HCT116 (cell line): ENCODE measurements around the gene EIF4G3. TPM values are rescaled to one million over a fixed set of nuclear protein-coding genes. Genes with fewer than 3 reads are reported as not detected.

Source experiments
- ATAC-seq: fragments of 200-7000 bp; cut with Tn5 transposase; 2 replicates; pipeline ENCODE4 v1.9.1; 2020; ENCODE audit warnings: mild to moderate bottlenecking, moderate library complexity
- BruUV-seq: library from RNA; stranded (reverse); fragments of 400-500 nt; replicated peaks from 2 replicates; lab custom pipeline; 2021; lab: Mats Ljungman, UMichigan
- CTCF ChIA-PET: fragments of 300-600 bp; sonication (Branson Sonifier 250); formaldehyde crosslinking; loops from one replicate; lab custom pipeline; 2021; ENCODE audit warnings: antibody characterized with exemption; lab: Charles Lee
- POLR2A ChIA-PET: fragments of 300-600, 350-600 bp; sonication (Branson Sonifier 250); formaldehyde crosslinking; loops from one replicate; lab custom pipeline; 2021; ENCODE audit warnings: antibody characterized with exemption; lab: Charles Lee
- RAD21 ChIA-PET, 2 experiments: fragments of 300-600 bp; sonication (Branson Sonifier 250); formaldehyde crosslinking; loops; one replicate each; lab custom pipeline; 2023; ENCODE audit warnings: low total read pairs in 2 of 2; ENCODE audit not compliant: uncharacterized antibody in 2 of 2, unreplicated experiment in 2 of 2, low non-redundant PET in 1 of 2; lab: Charles Lee
- DNase-seq: peaks from one replicate; pipeline ENCODE4 v3.0.0-alpha.2; 2010; ENCODE audit warnings: low read depth, low spot score
- H2AFZ ChIP-seq: fragments of 200-600 bp; shearing (Covaris generic), sonication (generic); 2 replicates; pipeline ENCODE4 v1.6.1; 2017; ENCODE audit warnings: low read depth, mixed run types, mixed read lengths, antibody characterized with exemption, low read length; ENCODE audit not compliant: poor library complexity, severe bottlenecking
- H3K27ac ChIP-seq: 2 replicates; pipeline ENCODE4 v1.5.1; 2012; ENCODE audit warnings: low read depth, low read length
- H3K27me3 ChIP-seq: fragments of 200-600 bp; sonication (generic); 2 replicates; pipeline ENCODE4 v1.6.1; 2016; ENCODE audit warnings: mixed run types, low read length, mixed read lengths; ENCODE audit not compliant: insufficient read depth
- H3K36me3 ChIP-seq, 2 experiments: fragments of 200-500 bp in 1 of 2; fragments of 200-600 bp in 1 of 2; sonication (Bioruptor generic) in 1 of 2; sonication (generic) in 1 of 2; 2 replicates each; pipeline versions ENCODE4 v1.5.1 to v1.6.1; 2014 to 2016; ENCODE audit warnings: low read length in 2 of 2, inconsistent platforms in 1 of 2, mixed read lengths in 1 of 2, mixed run types in 1 of 2; ENCODE audit not compliant: insufficient read depth in 2 of 2, control insufficient read depth in 1 of 2
- H3K4me1 ChIP-seq, 2 experiments: fragments of 200-600 bp in 1 of 2; sonication (generic) in 1 of 2; 2 replicates each; pipeline versions ENCODE4 v1.5.1 to v1.6.1; 2012 to 2017; ENCODE audit warnings: low read length in 2 of 2, inconsistent platforms in 1 of 2, mild to moderate bottlenecking in 1 of 2, mixed read lengths in 1 of 2, mixed run types in 1 of 2, moderate library complexity in 1 of 2; ENCODE audit not compliant: insufficient read depth in 2 of 2, control insufficient read depth in 1 of 2
- H3K4me2 ChIP-seq: fragments of 200-600 bp; sonication (generic); 2 replicates; pipeline ENCODE4 v1.6.1; 2017; ENCODE audit warnings: mixed run types, low read length, mixed read lengths
- H3K4me3 ChIP-seq, 2 experiments: fragments of 200-600 bp in 1 of 2; sonication (generic) in 1 of 2; replicated peaks in 1 of 2; 2 replicates each; pipeline ENCODE4 v1.5.1; 2011 to 2016; ENCODE audit warnings: low read length in 2 of 2, control low read depth in 1 of 2, low read depth in 1 of 2, mild to moderate bottlenecking in 1 of 2, mixed read lengths in 1 of 2, mixed run types in 1 of 2
- H3K79me2 ChIP-seq: fragments of 200-600 bp; sonication (generic); 2 replicates; pipeline ENCODE4 v1.6.1; 2017; ENCODE audit warnings: mild to moderate bottlenecking, mixed run types, low read length, moderate library complexity, mixed read lengths; ENCODE audit not compliant: insufficient read depth
- H3K9ac ChIP-seq: fragments of 200-600 bp; sonication (generic); 2 replicates; pipeline ENCODE4 v1.6.1; 2016; ENCODE audit warnings: low read length, mixed read lengths
- H3K9me2 ChIP-seq: fragments of 200-600 bp; sonication (generic), shearing (Covaris generic); 2 replicates; pipeline ENCODE4 v1.6.1; 2017; ENCODE audit warnings: mixed run types, mild to moderate bottlenecking, moderate library complexity; ENCODE audit not compliant: insufficient read depth
- H3K9me3 ChIP-seq, 2 experiments: fragments of 200-500 bp in 1 of 2; fragments of 200-600 bp in 1 of 2; sonication (Bioruptor generic) in 1 of 2; sonication (generic) in 1 of 2; 2 replicates each; pipeline ENCODE4 v1.6.1; 2014 to 2017; ENCODE audit warnings: low read length in 2 of 2, mixed read lengths in 2 of 2, inconsistent platforms in 1 of 2, low read depth in 1 of 2, mild to moderate bottlenecking in 1 of 2, mixed run types in 1 of 2, moderate library complexity in 1 of 2; ENCODE audit not compliant: control insufficient read depth in 1 of 2, insufficient read depth in 1 of 2
- H4K20me1 ChIP-seq: fragments of 200-600 bp; sonication (generic), shearing (Covaris generic); 2 replicates; pipeline ENCODE4 v1.6.1; 2017; ENCODE audit warnings: mixed run types, mild to moderate bottlenecking, moderate library complexity; ENCODE audit not compliant: insufficient read depth
- CBX3 ChIP-seq: IDR thresholded peaks from 2 replicates; pipeline ENCODE4 v1.6.1; 2012; ENCODE audit warnings: low read depth
- CEBPB ChIP-seq: IDR thresholded peaks from 2 replicates; pipeline ENCODE4 v1.6.1; 2012; ENCODE audit warnings: low read depth
- EZH2phosphoT487 ChIP-seq: fragments of 200-600 bp; IDR thresholded peaks from 2 replicates; pipeline ENCODE4 v1.6.1; 2018; ENCODE audit warnings: antibody characterized with exemption, borderline replicate concordance
- FOSL1 ChIP-seq: IDR thresholded peaks from 2 replicates; pipeline ENCODE4 v1.6.1; 2012; ENCODE audit warnings: low read depth
- POLR2AphosphoS5 ChIP-seq: IDR thresholded peaks from 2 replicates; pipeline ENCODE4 v1.6.1; 2011; ENCODE audit warnings: mild to moderate bottlenecking, low read depth, low read length, moderate library complexity
- SIN3A ChIP-seq: IDR thresholded peaks from 2 replicates; pipeline ENCODE4 v1.6.1; 2012; ENCODE audit warnings: low read depth
- YY1 ChIP-seq: IDR thresholded peaks from 2 replicates; pipeline ENCODE4 v1.6.1; 2011; ENCODE audit warnings: low read length, low read depth, moderate library complexity, mild to moderate bottlenecking; ENCODE audit not compliant: insufficient replicate concordance; ENCODE audit errors: extremely low read depth
- ZFX ChIP-seq: fragments of 450-650 bp; IDR thresholded peaks from 2 replicates; pipeline ENCODE4 v1.6.1; 2017
- intact Hi-C: fragments of 100-400 bp; cut with micrococcal nuclease; formaldehyde crosslinking; loops from 2 replicates; pipeline ENCODE4 v1.10.0; 2022
- total RNA-seq: library from RNA; stranded (reverse); gene quantifications from one replicate; pipeline ENCODE4 v1.2.1, GENCODE V29; 2021; ENCODE audit not compliant: unreplicated experiment
- TF ChIP-seq, protein P1 (sequence below): IDR thresholded peaks from 2 replicates; pipeline ENCODE4 v1.6.1; 2012; ENCODE audit warnings: low read depth
- TF ChIP-seq, protein P2 (sequence below): IDR thresholded peaks from 2 replicates; pipeline ENCODE4 v1.6.1; 2012

The EIF4G3 gene
- total RNA-seq, 1 experiment from 2014 or later = 40.1 TPM

DNA sequence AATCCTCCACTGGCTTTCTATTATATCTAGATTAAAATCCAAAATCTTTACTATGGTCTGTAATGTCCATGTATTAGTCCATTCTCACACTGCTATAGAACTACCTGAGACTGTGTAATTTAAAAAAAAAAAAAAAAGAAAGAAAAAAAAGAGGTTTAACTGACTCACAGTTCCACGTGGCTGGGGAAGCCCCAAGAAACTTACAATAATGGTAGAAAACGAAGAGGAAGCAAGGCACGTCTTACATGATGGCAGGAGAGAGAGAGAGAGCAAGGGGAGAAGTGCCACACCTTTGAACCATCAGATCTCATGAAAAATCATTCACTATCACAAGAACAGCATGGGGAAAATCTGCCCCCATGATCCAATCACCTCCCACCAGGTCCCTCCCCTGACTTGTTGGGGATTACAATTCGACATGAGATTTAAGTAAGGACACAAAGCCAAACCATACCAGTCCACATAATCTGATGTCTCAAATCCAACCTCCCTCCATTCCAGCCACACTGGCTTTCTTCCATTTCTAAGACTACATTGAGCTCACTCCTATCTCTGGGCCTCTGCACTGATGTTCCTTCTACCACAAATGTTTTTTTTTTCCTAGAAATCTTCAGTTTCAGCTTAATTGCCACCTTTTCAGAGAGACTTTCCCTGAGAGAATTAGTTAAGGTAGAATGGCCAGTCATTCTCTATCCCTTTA is 92.4 kb downstream of the EIF4G3 start:
- ChIA-PET CTCF (no interaction called here), POLR2A (no interaction called here), RAD21 (no interaction called here)
- Histone ChIP-seq H3K4me3 (no peak overlapping the region), H3K9me3 (no peaks in the 10 kb centered on the region), H3K36me3 (no peaks in the 10 kb centered on the region), H3K4me1 (peaks cover 8 to 18% of the 10 kb centered on the region in 2 experiments), H4K20me1 (no peaks in the 10 kb centered on the region), H3K9me2 (no peaks in the 10 kb centered on the region), H3K27ac (no peak overlapping the region), H3K79me2 (peaks cover 8% of the 10 kb centered on the region; the same call in 1 of the 2 replicates), H3K9ac (no peak overlapping the region), H2AFZ (no peak overlapping the region), H3K27me3 (no peaks in the 10 kb centered on the region), H3K4me2 (peak overlapping the region; percentile 49; the same call in 1 of the 2 replicates)
- TSS peak; percentile 28 for BruUV-seq
- ATAC-seq (no peak), DNase-seq (no peak)
- no peak for TF ChIP-seq YY1
- TF ChIP-seq CEBPB = no peak
- TF ChIP-seq, protein P1, sequence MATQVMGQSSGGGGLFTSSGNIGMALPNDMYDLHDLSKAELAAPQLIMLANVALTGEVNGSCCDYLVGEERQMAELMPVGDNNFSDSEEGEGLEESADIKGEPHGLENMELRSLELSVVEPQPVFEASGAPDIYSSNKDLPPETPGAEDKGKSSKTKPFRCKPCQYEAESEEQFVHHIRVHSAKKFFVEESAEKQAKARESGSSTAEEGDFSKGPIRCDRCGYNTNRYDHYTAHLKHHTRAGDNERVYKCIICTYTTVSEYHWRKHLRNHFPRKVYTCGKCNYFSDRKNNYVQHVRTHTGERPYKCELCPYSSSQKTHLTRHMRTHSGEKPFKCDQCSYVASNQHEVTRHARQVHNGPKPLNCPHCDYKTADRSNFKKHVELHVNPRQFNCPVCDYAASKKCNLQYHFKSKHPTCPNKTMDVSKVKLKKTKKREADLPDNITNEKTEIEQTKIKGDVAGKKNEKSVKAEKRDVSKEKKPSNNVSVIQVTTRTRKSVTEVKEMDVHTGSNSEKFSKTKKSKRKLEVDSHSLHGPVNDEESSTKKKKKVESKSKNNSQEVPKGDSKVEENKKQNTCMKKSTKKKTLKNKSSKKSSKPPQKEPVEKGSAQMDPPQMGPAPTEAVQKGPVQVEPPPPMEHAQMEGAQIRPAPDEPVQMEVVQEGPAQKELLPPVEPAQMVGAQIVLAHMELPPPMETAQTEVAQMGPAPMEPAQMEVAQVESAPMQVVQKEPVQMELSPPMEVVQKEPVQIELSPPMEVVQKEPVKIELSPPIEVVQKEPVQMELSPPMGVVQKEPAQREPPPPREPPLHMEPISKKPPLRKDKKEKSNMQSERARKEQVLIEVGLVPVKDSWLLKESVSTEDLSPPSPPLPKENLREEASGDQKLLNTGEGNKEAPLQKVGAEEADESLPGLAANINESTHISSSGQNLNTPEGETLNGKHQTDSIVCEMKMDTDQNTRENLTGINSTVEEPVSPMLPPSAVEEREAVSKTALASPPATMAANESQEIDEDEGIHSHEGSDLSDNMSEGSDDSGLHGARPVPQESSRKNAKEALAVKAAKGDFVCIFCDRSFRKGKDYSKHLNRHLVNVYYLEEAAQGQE = no peak
- TF ChIP-seq CBX3 = no peak
- intact Hi-C loops = loop anchor here (5.0 kb wide), 1 partner anchor 52 kb away; no protein-coding TSS in a partner anchor

DNA sequence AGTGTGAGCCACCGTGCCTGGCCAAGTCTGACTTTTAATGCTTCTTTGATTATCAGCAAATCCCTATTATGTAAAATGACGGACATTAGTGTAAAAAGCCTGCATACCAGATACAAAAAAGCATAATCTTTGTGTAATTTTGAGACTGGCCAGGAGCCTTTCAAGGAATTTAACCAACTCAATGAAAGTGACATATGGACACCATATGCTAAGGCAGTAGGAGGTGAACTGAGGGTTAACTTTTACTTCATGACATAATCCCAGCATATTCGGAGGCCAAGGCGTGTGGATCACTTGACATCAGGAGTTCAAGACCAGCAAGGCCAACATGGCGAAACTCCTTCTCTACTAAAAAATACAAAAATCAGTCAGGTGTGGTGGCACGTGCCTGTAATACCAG is 94.6 kb downstream of the EIF4G3 start:
- RAD21 ChIA-PET = no interaction called here
- Histone ChIP-seq H3K27ac (no peak overlapping the region), H2AFZ (no peak overlapping the region), H4K20me1 (no peaks in the 10 kb centered on the region), H3K9ac (no peak overlapping the region), H3K79me2 (peaks cover 4% of the 10 kb centered on the region; the same call in 1 of the 2 replicates), H3K4me2 (no peak overlapping the region), H3K36me3 (no peaks in the 10 kb centered on the region), H3K4me3 (no peak overlapping the region), H3K27me3 (no peaks in the 10 kb centered on the region), H3K9me2 (no peaks in the 10 kb centered on the region), H3K9me3 (no peaks in the 10 kb centered on the region), H3K4me1 (peaks cover 8 to 21% of the 10 kb centered on the region in 2 experiments)
- intact Hi-C loops = loop anchor here (5.0 kb wide), 1 partner anchor 50 kb away; no protein-coding TSS in a partner anchor
- BruUV-seq = no TSS peak
- no peak for ATAC-seq
- DNase-seq = no peak
- POLR2A ChIA-PET = no interaction called here
- TF ChIP-seq SIN3A (no peak), EZH2phosphoT487 (no peak), FOSL1 (no peak), POLR2AphosphoS5 (no peak), CBX3 (no peak), ZFX (no peak)
- TF ChIP-seq, protein P2, sequence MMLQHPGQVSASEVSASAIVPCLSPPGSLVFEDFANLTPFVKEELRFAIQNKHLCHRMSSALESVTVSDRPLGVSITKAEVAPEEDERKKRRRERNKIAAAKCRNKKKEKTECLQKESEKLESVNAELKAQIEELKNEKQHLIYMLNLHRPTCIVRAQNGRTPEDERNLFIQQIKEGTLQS = no peak
- CTCF ChIA-PET = no interaction called here
